ENCODE results near the gene OR6B3. TPM values are rescaled to one million over a fixed set of nuclear protein-coding genes. Genes with fewer than 3 reads are reported as not detected.

The OR6B3 gene
- total and polyA plus RNA-seq, 2 donors (not counting 1 experiment from before 2014, with no cell fraction given) = not detected

DNA sequence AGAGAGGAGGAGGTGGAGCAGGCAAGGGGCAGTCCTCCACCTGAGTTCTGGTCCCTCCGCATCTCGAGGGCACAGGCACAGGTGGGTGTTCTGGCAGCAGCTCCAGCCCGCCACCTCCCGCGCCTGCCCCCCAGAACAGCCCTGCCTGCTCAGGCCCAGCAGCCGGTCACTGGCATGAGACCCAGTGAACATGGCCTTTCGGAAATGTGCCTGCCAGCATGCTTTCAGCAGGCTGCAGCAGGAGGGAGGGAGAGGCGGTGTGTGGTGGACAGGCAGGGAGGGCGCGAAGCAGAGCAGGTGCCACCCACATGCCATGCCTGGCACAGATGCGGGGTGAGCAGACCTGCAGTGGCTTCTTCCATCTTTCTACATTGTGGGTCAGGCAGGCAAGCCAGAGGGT lies 3.4 kb upstream of the OR6B3 start:
- Histone ChIP-seq H3K4me1 (ENCODE audit: control insufficient read depth, extremely low read depth, insufficient read depth, low read length) (no peaks in the 10 kb centered on the region), H3K79me2 (ENCODE audit: control insufficient read depth, insufficient read depth, low read length) (no peaks in the 10 kb centered on the region), H3K9ac (ENCODE audit: insufficient read depth, low read length) (no peak overlapping the region), H3K4me2 (ENCODE audit: extremely low read depth, insufficient read depth, low read length) (no peak overlapping the region), H3K9me3 (ENCODE audit: control insufficient read depth, insufficient read depth, low read depth, low read length) (no peaks in the 10 kb centered on the region), H3K27ac (ENCODE audit: insufficient read depth, low read length) (no peak overlapping the region), H3K36me3 (ENCODE audit: control insufficient read depth, insufficient read depth, low read length) (no peaks in the 10 kb centered on the region), H4K20me1 (ENCODE audit: control insufficient read depth, extremely low read depth, insufficient read depth, low read length) (no peaks in the 10 kb centered on the region), H2AFZ (ENCODE audit: low read length) (no peak overlapping the region), H3K27me3 (ENCODE audit: control insufficient read depth, insufficient read depth, low read length) (peaks cover 23% of the 10 kb centered on the region), H3K4me3 (replicated peaks in 1 of 4; ENCODE audit: control extremely low read depth in 1 of 4, insufficient read depth in 1 of 4, low read depth in 3 of 4, low read length in 4 of 4) (no peak overlapping the region)
- DNase-seq (ENCODE audit: low read depth in 2 of 2) = no peak
- TF ChIP-seq, protein P1, sequence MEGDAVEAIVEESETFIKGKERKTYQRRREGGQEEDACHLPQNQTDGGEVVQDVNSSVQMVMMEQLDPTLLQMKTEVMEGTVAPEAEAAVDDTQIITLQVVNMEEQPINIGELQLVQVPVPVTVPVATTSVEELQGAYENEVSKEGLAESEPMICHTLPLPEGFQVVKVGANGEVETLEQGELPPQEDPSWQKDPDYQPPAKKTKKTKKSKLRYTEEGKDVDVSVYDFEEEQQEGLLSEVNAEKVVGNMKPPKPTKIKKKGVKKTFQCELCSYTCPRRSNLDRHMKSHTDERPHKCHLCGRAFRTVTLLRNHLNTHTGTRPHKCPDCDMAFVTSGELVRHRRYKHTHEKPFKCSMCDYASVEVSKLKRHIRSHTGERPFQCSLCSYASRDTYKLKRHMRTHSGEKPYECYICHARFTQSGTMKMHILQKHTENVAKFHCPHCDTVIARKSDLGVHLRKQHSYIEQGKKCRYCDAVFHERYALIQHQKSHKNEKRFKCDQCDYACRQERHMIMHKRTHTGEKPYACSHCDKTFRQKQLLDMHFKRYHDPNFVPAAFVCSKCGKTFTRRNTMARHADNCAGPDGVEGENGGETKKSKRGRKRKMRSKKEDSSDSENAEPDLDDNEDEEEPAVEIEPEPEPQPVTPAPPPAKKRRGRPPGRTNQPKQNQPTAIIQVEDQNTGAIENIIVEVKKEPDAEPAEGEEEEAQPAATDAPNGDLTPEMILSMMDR (conservative IDR thresholded peaks at IDR 0.05 in 1 of 2, IDR thresholded peaks at IDR 0.05 in 1 of 2; ENCODE audit: low read depth in 1 of 2, low read length in 2 of 2) = no peak
- no peak for TF ChIP-seq EZH2 (IDR thresholded peaks at IDR 0.05; ENCODE audit: low read length, missing control alignments)

DNA sequence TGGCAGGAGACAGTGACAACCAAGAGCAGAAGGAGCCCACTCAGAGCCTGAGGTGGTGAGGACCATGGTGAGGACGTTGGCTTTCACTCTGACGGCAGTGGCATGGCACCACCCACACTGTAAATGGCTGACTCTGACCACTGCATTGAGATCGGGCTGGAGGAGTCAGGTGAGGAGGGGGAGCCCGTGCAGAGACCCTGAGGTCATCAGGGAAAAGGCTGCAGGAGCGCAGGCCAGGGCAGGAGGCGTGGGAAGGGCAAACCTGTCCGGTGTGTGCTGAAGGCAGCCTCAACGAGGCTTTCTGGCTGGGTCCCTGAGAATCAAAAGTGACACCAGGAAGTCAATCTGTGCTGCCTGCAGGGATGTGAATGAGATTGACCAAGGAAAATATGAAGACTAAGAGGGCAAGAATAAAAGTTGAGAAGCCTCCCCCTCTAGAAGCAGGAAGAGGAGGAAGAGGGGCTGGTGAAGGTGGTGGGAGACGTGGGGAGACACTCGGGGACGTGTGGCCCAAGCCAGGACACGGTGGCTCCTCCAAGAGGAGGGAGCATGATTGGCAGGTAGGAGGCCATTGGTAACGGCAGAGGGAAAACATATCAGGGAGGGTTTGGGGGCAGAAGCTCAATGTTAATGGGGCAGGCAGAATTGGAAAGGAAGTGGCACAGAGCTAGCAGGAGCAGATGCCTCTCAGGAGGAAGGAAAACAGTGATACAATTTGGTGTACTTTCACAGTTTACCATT lies 2.0 kb upstream of the OR6B3 start:
- Histone ChIP-seq H4K20me1 (ENCODE audit: control insufficient read depth, extremely low read depth, insufficient read depth, low read length) (no peaks in the 10 kb centered on the region), H3K27me3 (ENCODE audit: control insufficient read depth, insufficient read depth, low read length) (peaks cover 23% of the 10 kb centered on the region), H3K4me3 (replicated peaks in 1 of 4; ENCODE audit: control extremely low read depth in 1 of 4, insufficient read depth in 1 of 4, low read depth in 3 of 4, low read length in 4 of 4) (no peak overlapping the region), H3K4me1 (ENCODE audit: control insufficient read depth, extremely low read depth, insufficient read depth, low read length) (no peaks in the 10 kb centered on the region), H3K9me3 (ENCODE audit: control insufficient read depth, insufficient read depth, low read depth, low read length) (no peaks in the 10 kb centered on the region), H2AFZ (ENCODE audit: low read length) (no peak overlapping the region), H3K36me3 (ENCODE audit: control insufficient read depth, insufficient read depth, low read length) (no peaks in the 10 kb centered on the region), H3K4me2 (ENCODE audit: extremely low read depth, insufficient read depth, low read length) (no peak overlapping the region), H3K79me2 (ENCODE audit: control insufficient read depth, insufficient read depth, low read length) (no peaks in the 10 kb centered on the region), H3K9ac (ENCODE audit: insufficient read depth, low read length) (no peak overlapping the region), H3K27ac (ENCODE audit: insufficient read depth, low read length) (no peak overlapping the region)
- no peak for DNase-seq (ENCODE audit: low read depth in 2 of 2)
- TF ChIP-seq EZH2 (IDR thresholded peaks at IDR 0.05; ENCODE audit: low read length, missing control alignments) = no peak
- TF ChIP-seq, protein P1 (conservative IDR thresholded peaks at IDR 0.05 in 1 of 2, IDR thresholded peaks at IDR 0.05 in 1 of 2; ENCODE audit: low read depth in 1 of 2, low read length in 2 of 2) = no peak

DNA sequence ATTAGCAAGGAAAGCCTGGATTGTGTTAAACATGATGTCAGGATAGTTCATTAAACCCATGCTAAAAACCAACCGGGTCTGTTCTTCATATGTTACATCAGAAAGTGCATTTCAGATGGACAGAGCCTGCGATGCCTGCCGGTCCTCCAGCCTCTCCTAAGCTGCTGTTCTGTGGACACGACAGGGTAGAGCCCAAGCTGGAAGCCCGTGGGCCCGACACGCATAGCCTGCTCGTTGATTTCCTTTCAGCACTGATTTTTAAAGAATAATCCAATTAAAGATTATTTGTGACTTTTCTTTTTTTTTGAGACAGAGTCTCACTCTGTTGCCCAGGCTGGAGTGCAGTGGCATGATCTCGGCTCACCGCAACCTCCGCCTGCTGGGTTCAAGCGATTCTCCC lies 797 bp downstream of the OR6B3 start:
- no peak for DNase-seq (ENCODE audit: low read depth in 2 of 2)
- no peak overlapping the region for H3K9ac ChIP-seq (ENCODE audit: insufficient read depth, low read length)
- no peaks in the 10 kb centered on the region for H3K4me1 ChIP-seq (ENCODE audit: control insufficient read depth, extremely low read depth, insufficient read depth, low read length)
- H3K36me3 ChIP-seq (ENCODE audit: control insufficient read depth, insufficient read depth, low read length) = no peaks in the 10 kb centered on the region
- no peaks in the 10 kb centered on the region for H3K79me2 ChIP-seq (ENCODE audit: control insufficient read depth, insufficient read depth, low read length)
- no peaks in the 10 kb centered on the region for H4K20me1 ChIP-seq (ENCODE audit: control insufficient read depth, extremely low read depth, insufficient read depth, low read length)
- H3K27me3 ChIP-seq (ENCODE audit: control insufficient read depth, insufficient read depth, low read length) = peaks cover 23% of the 10 kb centered on the region
- no peak overlapping the region for H3K4me2 ChIP-seq (ENCODE audit: extremely low read depth, insufficient read depth, low read length)
- H3K4me3 ChIP-seq (replicated peaks in 1 of 4; ENCODE audit: control extremely low read depth in 1 of 4, insufficient read depth in 1 of 4, low read depth in 3 of 4, low read length in 4 of 4) = no peak overlapping the region
- TF ChIP-seq, protein P1 (conservative IDR thresholded peaks at IDR 0.05 in 1 of 2, IDR thresholded peaks at IDR 0.05 in 1 of 2; ENCODE audit: low read depth in 1 of 2, low read length in 2 of 2) = no peak
- TF ChIP-seq EZH2 (IDR thresholded peaks at IDR 0.05; ENCODE audit: low read length, missing control alignments) = no peak
- H2AFZ ChIP-seq (ENCODE audit: low read length) = no peak overlapping the region
- H3K9me3 ChIP-seq (ENCODE audit: control insufficient read depth, insufficient read depth, low read depth, low read length) = no peaks in the 10 kb centered on the region
- H3K27ac ChIP-seq (ENCODE audit: insufficient read depth, low read length) = no peak overlapping the region

All from fibroblast of lung (primary cell).